Measurements from ENCODE around the gene NOL7.

DNA sequence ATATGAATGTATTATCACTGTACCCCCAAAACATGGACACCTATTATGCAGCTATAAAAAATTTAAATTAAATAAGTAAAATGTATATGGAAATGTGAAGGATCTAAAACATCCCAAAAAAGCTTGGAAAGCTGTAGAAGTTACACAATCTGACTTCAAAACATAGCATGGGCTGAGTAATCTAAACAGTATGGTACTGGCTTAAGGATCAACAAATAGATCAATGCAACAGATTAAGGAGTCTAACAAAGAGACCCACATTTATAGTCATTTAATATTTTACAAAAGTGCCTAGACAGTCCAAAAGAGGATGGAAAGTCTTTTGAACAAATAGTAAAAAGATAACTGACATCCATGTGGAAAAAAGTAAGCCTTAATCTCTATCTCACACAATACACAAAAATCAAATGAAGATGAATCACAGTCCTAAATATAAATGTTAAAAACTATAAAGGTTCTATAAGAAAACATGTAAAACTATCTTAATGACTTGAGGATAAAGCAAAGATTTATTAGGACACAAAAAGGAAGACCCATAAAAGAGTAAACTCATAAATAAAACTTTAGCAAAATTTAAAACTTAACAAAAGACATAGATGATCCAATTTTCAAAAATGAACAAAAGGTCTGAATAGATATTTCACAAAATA is 49.7 kb downstream of the NOL7 start:
- TF ChIP-seq, protein P1, sequence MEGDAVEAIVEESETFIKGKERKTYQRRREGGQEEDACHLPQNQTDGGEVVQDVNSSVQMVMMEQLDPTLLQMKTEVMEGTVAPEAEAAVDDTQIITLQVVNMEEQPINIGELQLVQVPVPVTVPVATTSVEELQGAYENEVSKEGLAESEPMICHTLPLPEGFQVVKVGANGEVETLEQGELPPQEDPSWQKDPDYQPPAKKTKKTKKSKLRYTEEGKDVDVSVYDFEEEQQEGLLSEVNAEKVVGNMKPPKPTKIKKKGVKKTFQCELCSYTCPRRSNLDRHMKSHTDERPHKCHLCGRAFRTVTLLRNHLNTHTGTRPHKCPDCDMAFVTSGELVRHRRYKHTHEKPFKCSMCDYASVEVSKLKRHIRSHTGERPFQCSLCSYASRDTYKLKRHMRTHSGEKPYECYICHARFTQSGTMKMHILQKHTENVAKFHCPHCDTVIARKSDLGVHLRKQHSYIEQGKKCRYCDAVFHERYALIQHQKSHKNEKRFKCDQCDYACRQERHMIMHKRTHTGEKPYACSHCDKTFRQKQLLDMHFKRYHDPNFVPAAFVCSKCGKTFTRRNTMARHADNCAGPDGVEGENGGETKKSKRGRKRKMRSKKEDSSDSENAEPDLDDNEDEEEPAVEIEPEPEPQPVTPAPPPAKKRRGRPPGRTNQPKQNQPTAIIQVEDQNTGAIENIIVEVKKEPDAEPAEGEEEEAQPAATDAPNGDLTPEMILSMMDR (IDR thresholded peaks at IDR 0.05; ENCODE audit: low read depth, low read length, poor library complexity, severe bottlenecking), result no peak
- TF ChIP-seq EZH2phosphoT487 (IDR thresholded peaks at IDR 0.05; ENCODE audit: borderline replicate concordance, low read length), result no peak
